Measurements from ENCODE around the gene GRIN2A.

DNA sequence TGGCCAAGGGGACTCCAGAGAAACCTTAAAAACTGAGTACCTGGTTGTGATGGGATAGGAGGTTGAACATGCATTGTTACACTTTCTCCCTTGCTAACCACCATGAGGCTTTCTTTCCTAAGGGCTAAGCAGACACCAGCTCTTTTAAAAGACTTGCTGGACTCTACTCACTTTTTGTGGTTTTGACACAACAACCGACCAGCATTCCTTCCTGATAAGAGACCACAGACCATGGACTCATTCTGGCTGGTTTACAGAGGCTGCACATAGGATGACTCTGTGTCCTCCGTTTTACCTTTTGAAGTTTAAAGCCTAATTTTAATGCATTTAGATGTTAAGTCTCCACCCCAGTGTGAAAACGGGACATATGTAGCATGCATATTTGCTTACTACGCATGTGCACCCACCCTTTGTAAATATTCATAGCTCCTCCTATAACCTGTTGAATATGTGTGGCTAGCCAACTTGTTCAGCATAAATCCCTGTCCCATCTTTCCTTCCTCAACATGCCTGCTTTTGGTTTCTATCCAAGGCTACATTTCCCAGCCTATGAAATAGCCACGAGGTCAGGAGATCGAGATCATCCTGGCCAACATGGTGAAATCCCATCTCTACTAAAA lies 475.9 kb downstream of the GRIN2A start:
- TF ChIP-seq, protein P1, sequence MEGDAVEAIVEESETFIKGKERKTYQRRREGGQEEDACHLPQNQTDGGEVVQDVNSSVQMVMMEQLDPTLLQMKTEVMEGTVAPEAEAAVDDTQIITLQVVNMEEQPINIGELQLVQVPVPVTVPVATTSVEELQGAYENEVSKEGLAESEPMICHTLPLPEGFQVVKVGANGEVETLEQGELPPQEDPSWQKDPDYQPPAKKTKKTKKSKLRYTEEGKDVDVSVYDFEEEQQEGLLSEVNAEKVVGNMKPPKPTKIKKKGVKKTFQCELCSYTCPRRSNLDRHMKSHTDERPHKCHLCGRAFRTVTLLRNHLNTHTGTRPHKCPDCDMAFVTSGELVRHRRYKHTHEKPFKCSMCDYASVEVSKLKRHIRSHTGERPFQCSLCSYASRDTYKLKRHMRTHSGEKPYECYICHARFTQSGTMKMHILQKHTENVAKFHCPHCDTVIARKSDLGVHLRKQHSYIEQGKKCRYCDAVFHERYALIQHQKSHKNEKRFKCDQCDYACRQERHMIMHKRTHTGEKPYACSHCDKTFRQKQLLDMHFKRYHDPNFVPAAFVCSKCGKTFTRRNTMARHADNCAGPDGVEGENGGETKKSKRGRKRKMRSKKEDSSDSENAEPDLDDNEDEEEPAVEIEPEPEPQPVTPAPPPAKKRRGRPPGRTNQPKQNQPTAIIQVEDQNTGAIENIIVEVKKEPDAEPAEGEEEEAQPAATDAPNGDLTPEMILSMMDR (IDR thresholded peaks at IDR 0.05): no peak
- TF ChIP-seq POLR2A (IDR thresholded peaks at IDR 0.05): no peak

Measured in body of pancreas (tissue), 4 donors.